ENCODE measurements around the gene CYP1B1. TPM values are rescaled to one million over a fixed set of nuclear protein-coding genes. Genes with fewer than 3 reads are reported as not detected.
A peak's percentile ranks its signal among the peaks of the same experiment; 100 is the strongest.

CYP1B1 gene
- total RNA-seq, 1 donor from 2014 or later, result 17.7 TPM

DNA sequence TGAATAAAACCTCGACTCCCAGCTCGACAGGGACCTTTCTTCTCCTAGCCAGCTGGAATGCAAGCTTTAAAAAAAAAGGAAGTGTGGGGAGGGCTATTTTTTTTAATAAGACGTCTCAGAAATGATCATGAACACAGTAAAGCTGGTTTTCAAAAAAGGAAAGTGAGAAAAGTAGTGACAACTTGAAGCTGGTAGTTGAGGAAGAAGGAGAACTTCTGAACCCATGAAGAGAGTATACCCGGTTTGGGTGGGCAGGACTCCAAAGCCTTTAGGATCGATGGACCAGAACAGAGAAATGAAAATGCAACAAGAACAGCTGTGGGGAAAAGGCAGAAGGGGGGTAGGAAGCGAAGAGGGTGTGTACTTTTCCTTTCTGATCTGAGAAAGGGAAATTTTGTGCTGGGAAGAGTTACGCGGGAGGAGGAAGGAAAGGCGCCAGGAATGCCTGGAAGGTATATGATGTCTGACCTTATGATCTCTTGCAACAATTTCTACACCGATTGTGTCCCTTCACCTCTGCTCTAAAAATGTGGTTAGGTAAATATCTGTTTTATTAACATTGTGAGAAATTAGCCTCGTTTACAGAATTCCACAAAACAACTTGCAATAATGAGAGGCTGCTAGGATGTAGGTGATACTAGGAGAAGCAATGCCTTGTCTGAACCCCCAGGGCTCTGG, 22.6 kb upstream of the CYP1B1 start:
- DNase-seq, result no peak
- intact Hi-C loops (cut with micrococcal nuclease), result no loop called here

DNA sequence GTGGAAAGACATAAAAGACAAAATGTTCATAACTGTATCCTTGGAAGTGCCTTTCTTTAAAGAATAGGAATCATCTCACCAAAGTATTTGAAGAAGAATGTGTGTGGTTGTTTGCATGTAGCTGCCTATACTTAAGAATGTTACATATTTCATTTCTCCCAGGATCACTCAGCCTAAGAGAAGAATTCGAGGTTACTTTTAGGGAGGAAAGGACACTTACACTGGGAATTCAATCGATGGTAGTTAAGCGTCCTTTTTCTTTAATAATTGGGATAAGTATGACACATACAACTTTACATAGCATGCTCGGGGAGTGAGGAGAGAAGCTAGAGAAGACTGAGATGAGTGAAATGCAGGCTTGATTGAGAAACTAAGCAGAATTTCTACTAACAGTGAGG, 22.0 kb upstream of the CYP1B1 start:
- intact Hi-C loops (cut with micrococcal nuclease), result no loop called here
- H3K4me3 ChIP-seq, result peak overlapping the region; percentile 45
- H3K27me3 ChIP-seq (ENCODE audit: low read depth), result peaks cover 67% of the 10 kb centered on the region
- peak overlapping the region; percentile 82 for H3K27ac ChIP-seq (replicated peaks)
- H3K4me1 ChIP-seq, result peaks cover 76% of the 10 kb centered on the region
- TF ChIP-seq, protein P1, sequence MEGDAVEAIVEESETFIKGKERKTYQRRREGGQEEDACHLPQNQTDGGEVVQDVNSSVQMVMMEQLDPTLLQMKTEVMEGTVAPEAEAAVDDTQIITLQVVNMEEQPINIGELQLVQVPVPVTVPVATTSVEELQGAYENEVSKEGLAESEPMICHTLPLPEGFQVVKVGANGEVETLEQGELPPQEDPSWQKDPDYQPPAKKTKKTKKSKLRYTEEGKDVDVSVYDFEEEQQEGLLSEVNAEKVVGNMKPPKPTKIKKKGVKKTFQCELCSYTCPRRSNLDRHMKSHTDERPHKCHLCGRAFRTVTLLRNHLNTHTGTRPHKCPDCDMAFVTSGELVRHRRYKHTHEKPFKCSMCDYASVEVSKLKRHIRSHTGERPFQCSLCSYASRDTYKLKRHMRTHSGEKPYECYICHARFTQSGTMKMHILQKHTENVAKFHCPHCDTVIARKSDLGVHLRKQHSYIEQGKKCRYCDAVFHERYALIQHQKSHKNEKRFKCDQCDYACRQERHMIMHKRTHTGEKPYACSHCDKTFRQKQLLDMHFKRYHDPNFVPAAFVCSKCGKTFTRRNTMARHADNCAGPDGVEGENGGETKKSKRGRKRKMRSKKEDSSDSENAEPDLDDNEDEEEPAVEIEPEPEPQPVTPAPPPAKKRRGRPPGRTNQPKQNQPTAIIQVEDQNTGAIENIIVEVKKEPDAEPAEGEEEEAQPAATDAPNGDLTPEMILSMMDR (IDR thresholded peaks at IDR 0.05; ENCODE audit: borderline replicate concordance), result no peak
- H3K36me3 ChIP-seq, result no peaks in the 10 kb centered on the region
- H3K9me3 ChIP-seq (replicated peaks), result no peaks in the 10 kb centered on the region
- DNase-seq, result no peak

More for the DNA sequence above, 22.6 kb upstream of the CYP1B1 start:
- TF ChIP-seq, protein P1 (IDR thresholded peaks at IDR 0.05; ENCODE audit: borderline replicate concordance), result no peak
- peak overlapping the region; percentile 45 for H3K4me3 ChIP-seq
- H3K27me3 ChIP-seq (ENCODE audit: low read depth), result peaks cover 62% of the 10 kb centered on the region
- peaks cover 70% of the 10 kb centered on the region for H3K4me1 ChIP-seq
- peak overlapping the region; percentile 82 for H3K27ac ChIP-seq (replicated peaks)
- no peaks in the 10 kb centered on the region for H3K36me3 ChIP-seq
- no peaks in the 10 kb centered on the region for H3K9me3 ChIP-seq (replicated peaks)

DNA sequence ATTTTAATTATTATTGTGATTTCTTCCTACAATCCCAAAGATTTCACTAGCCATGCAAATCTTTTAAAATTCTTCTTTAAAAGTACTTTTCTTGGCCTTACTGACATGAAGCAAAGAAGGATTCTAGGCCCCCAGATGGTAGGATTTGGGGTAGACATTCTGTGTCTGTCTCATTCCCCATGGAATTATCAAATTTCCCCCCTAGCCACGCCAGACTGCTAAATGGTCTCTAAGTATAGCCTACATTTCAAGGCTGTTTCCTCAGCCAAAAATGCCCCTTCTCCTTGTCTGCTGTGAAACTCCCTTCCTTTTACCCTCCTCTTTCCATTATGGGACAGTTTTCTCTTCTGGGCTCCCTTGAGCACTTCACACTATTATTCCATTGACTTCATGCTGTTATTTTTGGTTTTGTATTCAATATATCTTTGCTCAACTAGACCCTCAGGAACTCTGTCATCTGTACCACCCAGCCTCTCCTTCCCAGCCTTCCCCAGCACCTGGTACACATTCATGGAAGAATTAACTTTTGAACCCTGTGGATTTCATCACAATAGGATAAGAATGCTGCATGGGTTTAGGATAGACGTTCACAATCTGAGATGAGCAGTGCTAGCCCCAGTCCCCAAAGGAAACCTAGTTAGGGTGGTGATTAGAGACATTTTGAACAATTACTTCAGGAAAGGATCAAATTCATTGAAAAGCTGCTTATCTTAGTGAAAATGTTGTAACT, 21.5 kb upstream of the CYP1B1 start:
- Histone ChIP-seq H3K27ac (replicated peaks) (peak overlapping the region; percentile 82), H3K4me3 (no peak overlapping the region), H3K4me1 (peaks cover 81% of the 10 kb centered on the region), H3K27me3 (ENCODE audit: low read depth) (peaks cover 72% of the 10 kb centered on the region), H3K9me3 (replicated peaks) (no peaks in the 10 kb centered on the region), H3K36me3 (no peaks in the 10 kb centered on the region)
- intact Hi-C loops (cut with micrococcal nuclease), result no loop called here
- no peak for DNase-seq
- TF ChIP-seq, protein P1 (IDR thresholded peaks at IDR 0.05; ENCODE audit: borderline replicate concordance), result no peak

DNA sequence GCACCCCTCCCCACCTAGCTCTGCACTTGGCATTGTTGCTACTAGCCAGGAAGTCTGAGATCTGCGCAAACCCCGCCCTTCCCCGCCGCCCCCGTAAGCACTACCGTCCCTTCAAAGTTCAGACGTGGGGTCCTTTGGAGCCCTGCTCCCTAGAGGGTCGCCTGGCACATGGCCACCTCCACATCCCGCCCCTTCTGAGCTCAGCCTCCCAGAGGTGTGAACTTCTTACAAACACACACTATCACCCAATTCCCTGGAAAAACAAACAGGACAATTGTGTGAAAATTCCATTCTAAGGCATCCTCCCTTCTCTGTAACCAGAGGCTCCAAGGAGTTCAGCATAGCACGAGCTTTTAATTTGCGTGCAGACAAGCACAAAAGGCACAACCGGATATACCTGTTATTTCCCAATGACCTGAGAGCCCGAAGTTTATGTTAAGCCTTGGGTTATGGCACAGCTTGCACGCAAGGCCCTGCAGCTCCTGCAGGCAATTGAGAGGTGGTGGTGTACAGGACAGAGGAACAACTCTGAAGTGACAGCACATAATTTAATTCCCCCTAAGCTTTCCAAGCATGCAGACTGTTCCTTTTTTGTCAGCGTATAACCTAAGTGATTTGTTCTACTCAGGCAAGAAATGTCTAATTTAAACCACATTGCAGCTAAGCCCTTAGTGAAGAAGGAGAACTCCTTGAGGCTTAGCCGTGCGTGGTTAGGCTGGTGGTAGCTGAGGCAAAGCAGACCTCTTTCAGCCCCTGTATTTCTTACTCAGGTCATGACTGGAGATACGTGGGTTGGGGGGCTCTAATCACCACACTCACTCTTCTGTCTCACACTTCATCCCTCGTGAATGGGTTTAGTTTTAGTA, 20.3 kb upstream of the CYP1B1 start:
- H3K4me1 ChIP-seq, result peaks cover 92% of the 10 kb centered on the region
- peaks cover 73% of the 10 kb centered on the region for H3K27me3 ChIP-seq (ENCODE audit: low read depth)
- no peaks in the 10 kb centered on the region for H3K9me3 ChIP-seq (replicated peaks)
- TF ChIP-seq, protein P1 (IDR thresholded peaks at IDR 0.05; ENCODE audit: borderline replicate concordance), result no peak
- intact Hi-C loops (cut with micrococcal nuclease), result no loop called here
- H3K4me3 ChIP-seq, result peak overlapping the region; percentile 19
- DNase-seq, result peak; percentile 74
- peak overlapping the region; percentile 82 for H3K27ac ChIP-seq (replicated peaks)
- H3K36me3 ChIP-seq, result no peaks in the 10 kb centered on the region
